ENCODE data around the gene STIM1. TPM values are rescaled to one million over a fixed set of nuclear protein-coding genes. Genes with fewer than 3 reads are reported as not detected.
A peak's percentile ranks its signal among the peaks of the same experiment; 100 is the strongest.
"Not testable (repeated sequence)": the region's sequence is repeated elsewhere in the genome, so short reads cannot be mapped to it uniquely, and the experiment has no call there.

STIM1 gene
- polyA plus RNA-seq, 4 donors: 33.6 to 40.7 (median 37.5) TPM

- DNase-seq (ENCODE audit: low read depth in 4 of 4, low spot score in 2 of 4): no peak
These were observed 231.3 kb downstream of the STIM1 start for GRCh38 chr11:4086575-4087353.

- no peak for DNase-seq (ENCODE audit: low read depth in 4 of 4, low spot score in 2 of 4)
These were observed 232.1 kb downstream of the STIM1 start for GRCh38 chr11:4087551-4087950.

- DNase-seq (ENCODE audit: low read depth in 4 of 4, low spot score in 2 of 4): no peak
These were observed 234.8 kb downstream of the STIM1 start for GRCh38 chr11:4090258-4090657.

- DNase-seq (ENCODE audit: low read depth in 4 of 4, low spot score in 2 of 4): no peak
These were observed 236.6 kb downstream of the STIM1 start for GRCh38 chr11:4092026-4092425.

- DNase-seq (ENCODE audit: low read depth in 4 of 4, low spot score in 2 of 4): no peak
These were observed 238.3 kb downstream of the STIM1 start for GRCh38 chr11:4093519-4094347.

GRCh38 chr11:4094348-4095291, 239.2 kb downstream of the STIM1 start, which contains the start of gene RRM1:
Gene RRM1 (plus strand): TSS chr11:4094799. CDS start chr11:4095013, 214 bp downstream.
- DNase-seq (ENCODE audit: low read depth in 4 of 4, low spot score in 2 of 4): peak; percentile 86 to 94 (median 90)

- no peak for DNase-seq (ENCODE audit: low read depth in 4 of 4, low spot score in 2 of 4)
These were observed 240.2 kb downstream of the STIM1 start for GRCh38 chr11:4095509-4096230.

GRCh38 chr11:4098026-4098621, 242.7 kb downstream of the STIM1 start:
- no peak for DNase-seq (ENCODE audit: low read depth in 4 of 4, low spot score in 2 of 4)

GRCh38 chr11:4102711-4103110, 247.2 kb downstream of the STIM1 start:
- no peak for DNase-seq (ENCODE audit: low read depth in 4 of 4, low spot score in 2 of 4)

GRCh38 chr11:4103269-4103668, 247.8 kb downstream of the STIM1 start:
- DNase-seq (ENCODE audit: low read depth in 4 of 4, low spot score in 2 of 4): no peak

GRCh38 chr11:4105916-4106315, 250.5 kb downstream of the STIM1 start:
- no peak for DNase-seq (ENCODE audit: low read depth in 4 of 4, low spot score in 2 of 4)

- DNase-seq (ENCODE audit: low read depth in 4 of 4, low spot score in 2 of 4): no peak
These were observed 256.4 kb downstream of the STIM1 start for GRCh38 chr11:4111834-4112233.

- no peak for DNase-seq (ENCODE audit: low read depth in 4 of 4, low spot score in 2 of 4)
These were observed 259.7 kb downstream of the STIM1 start for GRCh38 chr11:4115128-4115527.

GRCh38 chr11:4118107-4118506, 262.6 kb downstream of the STIM1 start:
- DNase-seq (ENCODE audit: low read depth in 4 of 4, low spot score in 2 of 4): no peak

- no peak for DNase-seq (ENCODE audit: low read depth in 4 of 4, low spot score in 2 of 4)
These were observed 267.8 kb downstream of the STIM1 start for GRCh38 chr11:4123218-4123617.

- no peak for DNase-seq (ENCODE audit: low read depth in 4 of 4, low spot score in 2 of 4)
These were observed 269.7 kb downstream of the STIM1 start for GRCh38 chr11:4125141-4125540.

GRCh38 chr11:4127357-4127756, 271.9 kb downstream of the STIM1 start:
- DNase-seq (ENCODE audit: low read depth in 4 of 4, low spot score in 2 of 4): no peak

- not testable (repeated sequence) for DNase-seq (ENCODE audit: low read depth in 4 of 4, low spot score in 2 of 4)
These were observed 274.8 kb downstream of the STIM1 start for GRCh38 chr11:4130219-4130618.

- DNase-seq (ENCODE audit: low read depth in 4 of 4, low spot score in 2 of 4): no peak
These were observed 279.3 kb downstream of the STIM1 start for GRCh38 chr11:4134806-4135205.

- DNase-seq (ENCODE audit: low read depth in 4 of 4, low spot score in 2 of 4): no peak
These were observed 283.0 kb downstream of the STIM1 start for GRCh38 chr11:4138497-4138896.

Data from left renal cortex interstitium (tissue), 4 donors.